Right lung (tissue), 5 donors: ENCODE results near the gene NBR1. TPM values are rescaled to one million over a fixed set of nuclear protein-coding genes. Genes with fewer than 3 reads are reported as not detected.
"Not testable (repeated sequence)": the region's sequence is repeated elsewhere in the genome, so short reads cannot be mapped to it uniquely, and the experiment has no call there.

Source experiments
- DNase-seq, 2 donors: peaks; one replicate each; pipeline ENCODE4 v3.0.0-alpha.2; 2013
- polyA plus RNA-seq, 5 donors: library from polyadenylated mRNA; unstranded; fragments of 120-200 nt; gene quantifications; one replicate each; pipeline versions ENCODE4 v1.2.1 to v1.2.3, GENCODE V29; 2013; ENCODE audit warnings: inconsistent platforms in 1 of 5, low replicate concordance in 1 of 5; ENCODE audit not compliant: insufficient read length in 5 of 5, insufficient read depth in 1 of 5

Gene NBR1
- polyA plus RNA-seq, 5 donors: 80.4 to 126 (median 108) TPM

- no peak for DNase-seq
These were observed 41.9 kb downstream of the NBR1 start for GRCh38 chr17:43212641-43213490.

DNA sequence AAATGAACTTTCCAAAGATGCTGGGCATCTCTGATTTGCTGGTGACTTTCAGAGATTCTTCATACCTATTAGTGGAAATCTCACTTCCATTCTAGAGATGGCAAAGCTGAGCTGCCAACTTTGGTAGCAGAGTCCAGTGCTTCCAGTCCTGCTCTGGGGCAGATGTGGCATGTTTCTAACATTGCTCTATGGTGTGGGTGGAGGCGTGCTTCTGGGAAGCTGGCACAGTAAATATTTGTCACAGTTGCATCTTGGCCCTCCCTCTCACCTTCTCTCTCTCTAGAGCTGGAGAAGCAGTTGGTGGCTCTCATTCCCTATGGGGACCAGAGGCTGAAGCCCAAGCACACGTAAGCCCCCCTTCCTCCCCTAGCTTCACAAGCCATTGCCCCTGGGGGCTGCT lies 42.5 kb downstream of the NBR1 start:
- no peak for DNase-seq

- no peak for DNase-seq
These were observed 44.3 kb downstream of the NBR1 start for GRCh38 chr17:43215341-43215740.

DNA sequence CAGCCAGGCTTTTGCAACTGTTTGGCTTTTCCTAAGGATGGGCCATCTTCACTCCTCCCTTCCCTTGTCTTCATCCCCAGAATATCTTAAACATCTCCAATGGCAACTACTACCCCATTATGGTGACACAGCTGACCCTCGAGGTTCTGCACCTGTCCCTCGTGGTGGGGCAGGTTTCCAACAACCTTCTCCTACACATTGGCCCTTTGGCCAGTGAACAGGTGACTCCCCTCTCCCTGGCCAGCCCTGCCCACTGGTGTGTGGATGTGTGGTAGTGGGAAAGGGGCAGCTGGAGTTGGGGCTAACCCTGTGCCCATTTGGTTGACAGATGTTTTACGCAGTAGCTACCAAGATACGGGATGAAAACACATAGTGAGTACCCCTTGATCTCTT lies 45.4 kb downstream of the NBR1 start:
- no peak for DNase-seq

DNA sequence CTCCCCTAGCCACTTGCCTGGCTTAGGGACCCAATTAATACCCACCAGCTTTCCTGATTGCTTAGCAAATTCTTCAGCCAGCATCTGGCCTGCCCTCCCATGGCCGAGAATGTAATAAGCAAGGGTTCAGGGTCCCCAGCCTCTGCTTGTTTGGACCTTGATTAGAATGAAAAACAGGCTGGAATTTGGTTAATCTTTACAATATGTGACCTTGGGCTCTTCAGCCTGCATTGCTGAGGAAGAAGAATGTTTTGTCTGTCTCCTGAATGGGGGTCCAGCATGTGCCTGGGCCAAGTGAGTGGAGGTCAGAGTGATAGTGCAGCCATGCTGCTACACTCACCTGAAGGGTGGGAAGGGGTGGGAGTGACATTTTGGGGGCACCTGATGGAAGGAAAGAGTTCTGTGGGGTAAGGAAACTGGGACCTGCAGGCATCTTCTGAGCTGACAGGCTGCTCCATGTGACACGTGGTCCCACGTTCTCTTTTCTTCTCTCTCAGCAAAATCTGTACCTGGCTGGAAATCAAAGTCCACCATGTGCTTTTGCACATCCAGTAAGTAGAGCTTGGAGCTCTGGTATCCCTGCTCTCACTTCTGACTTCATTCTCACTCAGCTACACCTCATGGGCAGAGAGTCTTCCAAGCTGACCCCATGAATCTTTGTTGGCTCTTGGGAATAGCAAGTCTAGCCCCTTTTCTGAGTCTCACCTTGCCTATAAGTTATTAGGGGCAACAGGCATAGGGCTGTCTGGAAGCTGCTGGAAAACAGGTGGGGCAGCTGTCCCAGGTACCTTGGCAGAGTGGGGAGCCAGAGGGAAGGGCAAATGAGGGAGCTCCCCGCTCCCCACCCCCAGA lies 46.0 kb downstream of the NBR1 start:
- DNase-seq: no peak

DNA sequence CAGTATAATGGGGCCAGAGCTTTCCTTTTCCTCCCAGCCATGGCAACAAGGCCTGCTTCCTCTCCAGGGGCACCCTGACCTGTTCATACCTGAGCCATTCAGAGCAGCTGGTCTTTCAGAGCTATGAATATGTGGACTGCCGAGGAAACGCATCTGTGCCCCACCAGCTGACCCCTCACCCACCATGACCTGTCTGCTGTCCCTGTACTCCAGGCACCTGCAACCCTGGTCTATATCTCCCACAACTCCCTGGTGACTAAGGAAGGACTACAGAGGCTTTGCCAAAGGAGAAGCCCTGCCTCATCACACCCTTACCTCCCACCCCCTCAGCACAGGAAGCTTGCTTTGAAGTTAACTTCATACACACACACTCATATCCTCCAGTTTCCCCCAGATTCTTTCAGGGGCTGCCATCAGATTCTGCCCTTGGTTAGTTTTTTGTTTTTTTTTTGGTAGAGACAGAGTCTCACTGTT lies 46.6 kb downstream of the NBR1 start:
- DNase-seq: no peak

DNA sequence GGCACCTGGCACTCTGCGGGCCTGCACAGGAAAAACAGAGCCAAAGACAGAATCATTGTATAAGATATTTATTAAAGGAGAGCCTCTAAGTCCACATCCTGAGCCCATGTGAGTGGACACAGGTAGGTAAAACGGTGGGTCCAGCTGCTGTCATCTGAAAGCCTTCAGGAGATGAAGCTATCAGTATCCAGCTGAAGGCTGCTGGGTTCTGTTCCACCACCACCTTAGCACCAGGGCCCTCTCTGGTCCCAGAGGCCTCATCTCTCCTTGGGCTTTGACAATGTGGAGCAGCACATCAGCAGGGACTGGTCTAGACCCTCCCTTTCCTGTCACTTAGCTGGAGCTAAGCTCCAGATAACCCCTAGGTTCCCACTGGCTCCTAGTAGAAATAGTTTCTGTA lies 48.0 kb downstream of the NBR1 start:
- DNase-seq: no peak

GRCh38 chr17:43219746-43220380 lies 48.8 kb downstream of the NBR1 start:
- DNase-seq: no peak

- DNase-seq: no peak
These were observed 49.6 kb downstream of the NBR1 start for GRCh38 chr17:43220511-43221125.

GRCh38 chr17:43224146-43224705 lies 53.2 kb downstream of the NBR1 start:
- no peak for DNase-seq

GRCh38 chr17:43226393-43226792 lies 55.4 kb downstream of the NBR1 start:
- DNase-seq: no peak

DNA sequence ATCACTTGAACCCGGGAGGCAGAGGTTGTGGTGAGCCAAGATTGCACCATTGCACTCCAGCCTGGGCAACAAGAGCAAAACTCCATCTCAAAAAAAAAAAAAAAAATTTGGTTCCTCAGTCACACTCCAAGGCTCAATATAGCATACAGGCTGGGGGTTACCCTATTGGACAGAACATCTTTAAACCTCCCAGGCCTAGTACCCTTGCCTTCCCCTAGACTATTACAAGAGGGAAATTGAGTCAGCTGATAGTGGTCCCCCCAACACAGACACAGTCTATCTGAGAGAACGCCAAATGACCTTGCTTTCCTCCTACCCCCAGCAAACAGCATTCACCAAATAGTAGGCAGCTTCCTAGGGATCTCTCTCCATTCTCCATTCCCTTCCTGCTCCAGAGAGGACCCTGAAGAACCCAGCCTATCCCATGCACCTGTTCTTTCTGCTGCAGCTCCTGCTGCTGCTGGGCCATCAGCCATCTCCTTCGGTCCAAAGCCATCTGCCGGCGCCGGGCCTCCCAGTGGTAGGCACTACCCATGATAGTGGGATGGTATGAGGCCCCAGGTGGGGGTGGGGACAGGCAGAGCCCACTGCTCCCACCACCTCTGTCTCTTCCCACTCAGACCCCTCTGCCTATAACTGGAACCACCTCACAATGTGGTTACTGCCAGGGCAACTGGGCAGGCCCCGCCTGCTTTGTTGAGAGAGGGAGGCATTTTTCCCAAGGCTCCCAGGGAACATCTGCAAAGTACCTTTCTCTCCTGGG lies 57.2 kb downstream of the NBR1 start, which contains the start of gene CCDC200:
Gene CCDC200, minus strand, starts transcription at position 604 of the 763 bp plus-strand sequence. Its CDS starts 69 bp downstream, at position 535.
- DNase-seq: not testable (repeated sequence)

- DNase-seq: not testable (repeated sequence)
These were observed 60.4 kb downstream of the NBR1 start for GRCh38 chr17:43231205-43232020.

- not testable (repeated sequence) for DNase-seq
These were observed 61.1 kb downstream of the NBR1 start for GRCh38 chr17:43232021-43232699.

DNA sequence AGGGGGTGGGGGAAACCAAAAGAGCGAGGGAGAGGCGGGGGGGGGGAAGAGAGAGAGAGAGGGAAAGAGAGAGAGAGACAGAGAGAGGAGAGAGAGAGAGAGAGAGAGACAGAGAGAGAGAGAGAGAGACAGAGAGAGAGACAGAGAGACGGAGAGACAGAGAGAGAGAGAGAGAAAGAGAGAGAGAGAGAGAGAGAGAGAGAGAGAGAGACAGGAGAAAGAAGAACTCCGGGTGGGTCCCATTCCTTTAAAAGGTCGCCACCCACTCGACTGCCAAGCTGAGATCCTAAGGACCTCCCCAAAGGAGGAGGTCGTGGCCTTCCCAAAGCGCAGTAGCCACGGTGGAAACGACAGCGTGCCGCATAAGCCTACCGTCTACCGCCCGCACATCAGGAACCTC lies 62.2 kb downstream of the NBR1 start:
- DNase-seq: not testable (repeated sequence)

GRCh38 chr17:43233877-43234276 lies 62.9 kb downstream of the NBR1 start, which contains the start of gene RNU2-1:
TSS of gene RNU2-1 (minus strand) at chr17:43233977.
- not testable (repeated sequence) for DNase-seq

GRCh38 chr17:43239597-43239996 lies 68.6 kb downstream of the NBR1 start:
- DNase-seq: not testable (repeated sequence)

DNA sequence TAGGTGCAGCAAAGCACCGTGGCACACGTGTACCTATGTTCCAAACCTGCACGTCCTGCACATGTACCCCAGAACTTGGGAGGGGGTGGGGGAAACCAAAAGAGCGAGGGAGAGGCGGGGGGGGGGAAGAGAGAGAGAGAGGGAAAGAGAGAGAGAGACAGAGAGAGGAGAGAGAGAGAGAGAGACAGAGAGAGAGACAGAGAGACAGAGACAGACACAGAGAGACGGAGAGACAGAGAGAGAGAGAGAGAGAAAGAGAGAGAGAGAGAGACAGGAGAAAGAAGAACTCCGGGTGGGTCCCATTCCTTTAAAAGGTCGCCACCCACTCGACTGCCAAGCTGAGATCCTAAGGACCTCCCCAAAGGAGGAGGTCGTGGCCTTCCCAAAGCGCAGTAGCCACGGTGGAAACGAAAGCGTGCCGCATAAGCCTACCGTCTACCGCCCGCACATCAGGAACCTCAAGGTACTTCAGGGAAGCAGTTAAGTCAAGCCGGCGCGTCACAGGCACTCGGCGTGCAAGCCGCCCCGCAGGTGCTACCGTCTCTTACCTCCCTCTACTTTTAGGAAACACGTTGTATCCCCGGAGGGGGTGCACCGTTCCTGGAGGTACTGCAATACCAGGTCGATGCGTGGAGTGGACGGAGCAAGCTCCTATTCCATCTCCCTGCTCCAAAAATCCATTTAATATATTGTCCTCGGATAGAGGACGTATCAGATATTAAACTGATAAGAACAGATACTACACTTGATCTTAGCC lies 69.8 kb downstream of the NBR1 start:
- not testable (repeated sequence) for DNase-seq
